K562 (cell line): ENCODE measurements around the gene XBP1. TPM values are rescaled to one million over a fixed set of nuclear protein-coding genes. Genes with fewer than 3 reads are reported as not detected.

Experiments used
- MBD2 ChIP-seq: sonication (generic); IDR thresholded peaks from 2 replicates; pipeline ENCODE4 v1.6.1; 2016; ENCODE audit warnings: low read depth, borderline replicate concordance
- MYC ChIP-seq, 2 experiments: fragments of 250-450 bp in 1 of 2; sonication (Bioruptor Pico) in 1 of 2; IDR thresholded peaks; 2 replicates each; pipeline versions ENCODE4 v1.5.1 to v1.6.1; 2012 to 2021; ENCODE audit warnings: low read depth in 2 of 2, borderline replicate concordance in 1 of 2, improper control_type of control experiment in 1 of 2, low read length in 1 of 2, mild to moderate bottlenecking in 1 of 2, moderate library complexity in 1 of 2
- NBN ChIP-seq: fragments of 450-650 bp; IDR thresholded peaks from 2 replicates; pipeline ENCODE4 v1.6.1; 2016; ENCODE audit warnings: low read depth, mild to moderate bottlenecking
- PTTG1 ChIP-seq: fragments of 450-650 bp; IDR thresholded peaks from 2 replicates; pipeline ENCODE4 v1.6.1; 2016; ENCODE audit warnings: low read depth, mild to moderate bottlenecking, missing genetic modification characterization, missing compliant biosample characterization
- TCFL5 ChIP-seq: fragments of 250-450 bp; sonication (Bioruptor Pico); conservative IDR thresholded peaks from 2 replicates; pipeline ENCODE4 v1.6.1; 2021; ENCODE audit warnings: mild to moderate bottlenecking, moderate library complexity, matching md5 sums
- TFE3 ChIP-seq: fragments of 450-650 bp; formaldehyde crosslinking; IDR thresholded peaks from 2 replicates; pipeline ENCODE4 v1.4.0; 2020; ENCODE audit warnings: mild to moderate bottlenecking, mixed read lengths
- U2AF2 ChIP-seq: fragments of 200-400 bp; formaldehyde crosslinking; optimal IDR thresholded peaks from 2 replicates; pipeline ENCODE3; 2017; ENCODE audit warnings: low read depth, mild to moderate bottlenecking, low read length
- USF2 ChIP-seq: sonication (generic); formaldehyde crosslinking; IDR thresholded peaks from 2 replicates; pipeline ENCODE4 v1.5.0; 2020; ENCODE audit warnings: missing genetic modification reagents
- ZFP91 ChIP-seq: sonication (generic); formaldehyde crosslinking; IDR thresholded peaks from 2 replicates; pipeline ENCODE4 v1.8.0; 2022; ENCODE audit warnings: mild to moderate bottlenecking, missing genetic modification reagents
- ZNF224 ChIP-seq: sonication (generic); formaldehyde crosslinking; IDR thresholded peaks from 2 replicates; pipeline ENCODE4 v1.8.0; 2022; ENCODE audit warnings: mild to moderate bottlenecking, missing genetic modification reagents
- ZNF77 ChIP-seq: fragments of 250-450 bp; sonication (Bioruptor Pico); IDR thresholded peaks from 2 replicates; pipeline ENCODE4 v1.5.0; 2020
- ZSCAN29 ChIP-seq: fragments of 450-650 bp; IDR thresholded peaks from 2 replicates; pipeline ENCODE4 v1.6.1; 2017
- polyA plus RNA-seq, 8 experiments: library from polyadenylated mRNA; depleted of rRNA in 4 of 8; stranded (reverse) in 5 of 8; unstranded in 3 of 8; fragments of >200 nt; fragmentation: Nextera tagmentation in 2 of 8; fragmentation: Illumina TruSeq in 1 of 8; extraction: Ambion mirVana in 2 of 8; extraction: Trizol in 1 of 8; gene quantifications; 2 replicates each; pipeline versions ENCODE4 v1.2.1 to v1.2.3, GENCODE V29; 2011 to 2014; ENCODE audit warnings: inconsistent platforms in 1 of 8, missing spikeins in 1 of 8
- total RNA-seq, 7 experiments: library from RNA; depleted of rRNA in 6 of 7; stranded (reverse); fragments of >200 nt in 6 of 7; fragmentation: Illumina TruSeq in 2 of 7; extraction: Trizol in 2 of 7; gene quantifications; 2 replicates each; pipeline versions ENCODE4 v1.2.1 to v1.2.3, GENCODE V29; 2011 to 2021; ENCODE audit warnings: low replicate concordance in 1 of 7
- TF ChIP-seq, protein P1 (sequence below), 3 experiments: fragments of 200-800 bp in 1 of 3; fragments of 250-450 bp in 1 of 3; fragments of 450-650 bp in 1 of 3; sonication (Bioruptor Pico) in 1 of 3; sonication (Bioruptor generic) in 1 of 3; formaldehyde crosslinking in 1 of 3; IDR thresholded peaks; 2 replicates each; pipeline versions ENCODE4 v1.6.1 to v1.8.0; 2016 to 2022; ENCODE audit warnings: mild to moderate bottlenecking in 2 of 3, missing genetic modification characterization in 2 of 3, missing compliant biosample characterization in 1 of 3, moderate library complexity in 1 of 3
- TF ChIP-seq, protein P2 (sequence below): fragments of 450-650 bp; IDR thresholded peaks from 2 replicates; pipeline ENCODE4 v1.6.1; 2016; ENCODE audit warnings: low read depth, mild to moderate bottlenecking, moderate library complexity
- TF ChIP-seq, protein P3 (sequence below): fragments of 450-650 bp; IDR thresholded peaks from 2 replicates; pipeline ENCODE4 v1.6.1; 2016
- TF ChIP-seq, protein P4 (sequence below): sonication (generic); formaldehyde crosslinking; IDR thresholded peaks from 2 replicates; pipeline ENCODE4 v1.9.0; 2022; ENCODE audit warnings: mild to moderate bottlenecking, missing genetic modification reagents

XBP1 gene
- total and polyA plus RNA-seq, 9 of the 15 experiments (the other 6 are each of a cell fraction or from before 2014, with no cell fraction given): 25.0 to 218 (median 94.6) TPM

DNA sequence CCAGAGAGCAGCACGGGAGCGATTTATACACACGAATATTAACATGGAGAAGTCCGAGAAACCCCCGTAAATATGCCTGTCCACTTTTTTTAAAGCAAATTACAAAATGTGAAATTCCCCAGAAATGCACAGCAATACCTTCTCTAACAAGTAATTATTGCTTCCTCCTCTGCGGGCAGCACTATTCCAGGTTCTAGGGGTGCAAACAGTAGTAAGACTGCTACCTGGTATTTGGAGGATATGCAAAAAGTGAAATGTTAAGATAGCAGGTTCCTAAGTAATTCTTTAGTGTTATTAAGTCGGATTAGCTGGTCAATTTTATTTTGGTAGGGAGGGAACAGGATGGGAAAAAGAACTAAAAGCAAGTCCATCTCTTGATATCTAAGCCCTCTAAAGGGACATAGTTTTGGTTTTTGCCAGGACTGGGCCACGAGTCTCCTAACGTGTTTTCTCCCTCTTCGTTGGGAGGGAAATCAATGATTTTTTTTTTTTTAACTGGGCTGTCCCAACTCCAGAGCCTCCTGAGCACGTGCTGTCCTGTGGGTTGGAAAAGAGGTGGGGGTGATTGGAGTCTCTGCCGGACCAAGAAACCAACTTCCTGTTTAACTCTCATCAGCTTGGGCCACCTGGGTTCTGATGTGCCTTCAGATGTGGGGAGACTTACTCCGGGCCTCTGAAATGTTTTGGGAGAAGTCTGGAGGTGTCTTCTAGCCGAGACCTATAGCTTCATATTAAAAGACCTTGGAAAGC lies 1.7 kb upstream of the XBP1 start (continued):
- TF ChIP-seq TFE3 (no peak), ZFP91 (CRISPR knock-in tag) (no peak), NBN (no peak), MYC (IDR thresholded peaks at IDR 0.05; ENCODE audit: low read depth, low read length) (peak; percentile 93), MYC (CRISPR knock-in tag; IDR thresholded peaks at IDR 0.05; ENCODE audit: borderline replicate concordance, low read depth) (no peak), PTTG1 (no peak), ZSCAN29 (no peak), TCFL5 (CRISPR knock-in tag) (no peak), U2AF2 (no peak), MBD2 (no peak), ZNF77 (CRISPR knock-in tag) (no peak), ZNF224 (CRISPR knock-in tag) (no peak), USF2 (CRISPR knock-in tag) (peak; percentile 36)
- TF ChIP-seq, protein P1, sequence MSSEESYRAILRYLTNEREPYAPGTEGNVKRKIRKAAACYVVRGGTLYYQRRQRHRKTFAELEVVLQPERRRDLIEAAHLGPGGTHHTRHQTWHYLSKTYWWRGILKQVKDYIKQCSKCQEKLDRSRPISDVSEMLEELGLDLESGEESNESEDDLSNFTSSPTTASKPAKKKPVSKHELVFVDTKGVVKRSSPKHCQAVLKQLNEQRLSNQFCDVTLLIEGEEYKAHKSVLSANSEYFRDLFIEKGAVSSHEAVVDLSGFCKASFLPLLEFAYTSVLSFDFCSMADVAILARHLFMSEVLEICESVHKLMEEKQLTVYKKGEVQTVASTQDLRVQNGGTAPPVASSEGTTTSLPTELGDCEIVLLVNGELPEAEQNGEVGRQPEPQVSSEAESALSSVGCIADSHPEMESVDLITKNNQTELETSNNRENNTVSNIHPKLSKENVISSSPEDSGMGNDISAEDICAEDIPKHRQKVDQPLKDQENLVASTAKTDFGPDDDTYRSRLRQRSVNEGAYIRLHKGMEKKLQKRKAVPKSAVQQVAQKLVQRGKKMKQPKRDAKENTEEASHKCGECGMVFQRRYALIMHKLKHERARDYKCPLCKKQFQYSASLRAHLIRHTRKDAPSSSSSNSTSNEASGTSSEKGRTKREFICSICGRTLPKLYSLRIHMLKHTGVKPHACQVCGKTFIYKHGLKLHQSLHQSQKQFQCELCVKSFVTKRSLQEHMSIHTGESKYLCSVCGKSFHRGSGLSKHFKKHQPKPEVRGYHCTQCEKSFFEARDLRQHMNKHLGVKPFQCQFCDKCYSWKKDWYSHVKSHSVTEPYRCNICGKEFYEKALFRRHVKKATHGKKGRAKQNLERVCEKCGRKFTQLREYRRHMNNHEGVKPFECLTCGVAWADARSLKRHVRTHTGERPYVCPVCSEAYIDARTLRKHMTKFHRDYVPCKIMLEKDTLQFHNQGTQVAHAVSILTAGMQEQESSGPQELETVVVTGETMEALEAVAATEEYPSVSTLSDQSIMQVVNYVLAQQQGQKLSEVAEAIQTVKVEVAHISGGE (CRISPR knock-in tag; IDR thresholded peaks at IDR 0.05): peak in 1 of 3 experiments; percentile 32; a peak in 1 of 6 replicates
- TF ChIP-seq, protein P2, sequence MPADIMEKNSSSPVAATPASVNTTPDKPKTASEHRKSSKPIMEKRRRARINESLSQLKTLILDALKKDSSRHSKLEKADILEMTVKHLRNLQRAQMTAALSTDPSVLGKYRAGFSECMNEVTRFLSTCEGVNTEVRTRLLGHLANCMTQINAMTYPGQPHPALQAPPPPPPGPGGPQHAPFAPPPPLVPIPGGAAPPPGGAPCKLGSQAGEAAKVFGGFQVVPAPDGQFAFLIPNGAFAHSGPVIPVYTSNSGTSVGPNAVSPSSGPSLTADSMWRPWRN: no peak
- TF ChIP-seq, protein P3, sequence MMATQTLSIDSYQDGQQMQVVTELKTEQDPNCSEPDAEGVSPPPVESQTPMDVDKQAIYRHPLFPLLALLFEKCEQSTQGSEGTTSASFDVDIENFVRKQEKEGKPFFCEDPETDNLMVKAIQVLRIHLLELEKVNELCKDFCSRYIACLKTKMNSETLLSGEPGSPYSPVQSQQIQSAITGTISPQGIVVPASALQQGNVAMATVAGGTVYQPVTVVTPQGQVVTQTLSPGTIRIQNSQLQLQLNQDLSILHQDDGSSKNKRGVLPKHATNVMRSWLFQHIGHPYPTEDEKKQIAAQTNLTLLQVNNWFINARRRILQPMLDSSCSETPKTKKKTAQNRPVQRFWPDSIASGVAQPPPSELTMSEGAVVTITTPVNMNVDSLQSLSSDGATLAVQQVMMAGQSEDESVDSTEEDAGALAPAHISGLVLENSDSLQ: no peak
- TF ChIP-seq, protein P4, sequence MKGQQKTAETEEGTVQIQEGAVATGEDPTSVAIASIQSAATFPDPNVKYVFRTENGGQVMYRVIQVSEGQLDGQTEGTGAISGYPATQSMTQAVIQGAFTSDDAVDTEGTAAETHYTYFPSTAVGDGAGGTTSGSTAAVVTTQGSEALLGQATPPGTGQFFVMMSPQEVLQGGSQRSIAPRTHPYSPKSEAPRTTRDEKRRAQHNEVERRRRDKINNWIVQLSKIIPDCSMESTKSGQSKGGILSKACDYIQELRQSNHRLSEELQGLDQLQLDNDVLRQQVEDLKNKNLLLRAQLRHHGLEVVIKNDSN (CRISPR knock-in tag): peak; percentile 55; the same call in 1 of the 2 replicates
